Osteoblast (primary cell): ENCODE results near the gene ALDH1B1. TPM values are rescaled to one million over a fixed set of nuclear protein-coding genes. Genes with fewer than 3 reads are reported as not detected.
"Not testable (repeated sequence)": the region's sequence is repeated elsewhere in the genome, so short reads cannot be mapped to it uniquely, and the experiment has no call there.

ENCODE experiments used
- DNase-seq: peaks from one replicate; pipeline ENCODE4 v3.0.0; 2011; ENCODE audit warnings: low spot score, mixed read lengths; ENCODE audit not compliant: insufficient read length; ENCODE audit errors: missing footprints
- H2AFZ ChIP-seq: 2 replicates; pipeline ENCODE4 v1.6.0; 2011; ENCODE audit warnings: mild to moderate bottlenecking, low read length
- H3K27ac ChIP-seq: 2 replicates; pipeline ENCODE4 v1.5.1; 2011; ENCODE audit warnings: mild to moderate bottlenecking, low read depth, low read length, moderate library complexity
- H3K27me3 ChIP-seq: 2 replicates; pipeline ENCODE4 v1.6.0; 2012; ENCODE audit warnings: mild to moderate bottlenecking, control low read depth, inconsistent platforms, low read length, moderate library complexity; ENCODE audit not compliant: insufficient read depth
- H3K36me3 ChIP-seq: 2 replicates; pipeline ENCODE4 v1.5.1; 2011; ENCODE audit warnings: mild to moderate bottlenecking, low read length, control low read depth, moderate library complexity; ENCODE audit not compliant: insufficient read depth
- H3K4me1 ChIP-seq: 2 replicates; pipeline ENCODE4 v1.5.1; 2011; ENCODE audit warnings: mild to moderate bottlenecking, low read length, control low read depth, moderate library complexity; ENCODE audit not compliant: insufficient read depth
- H3K4me2 ChIP-seq: 2 replicates; pipeline ENCODE4 v1.6.0; 2011; ENCODE audit warnings: mild to moderate bottlenecking, low read length; ENCODE audit not compliant: insufficient read depth
- H3K4me3 ChIP-seq: fragments of 200-600 bp; sonication (generic); 3 replicates; pipeline ENCODE4 v1.5.1; 2012; ENCODE audit warnings: mild to moderate bottlenecking, low read length, inconsistent platforms; ENCODE audit not compliant: insufficient read depth
- H3K79me2 ChIP-seq: 2 replicates; pipeline ENCODE4 v1.6.0; 2012; ENCODE audit warnings: mild to moderate bottlenecking, low read length, control low read depth, inconsistent platforms; ENCODE audit not compliant: insufficient read depth
- H3K9me3 ChIP-seq: 2 replicates; pipeline ENCODE4 v1.5.1; 2011; ENCODE audit warnings: low read depth, low read length, control low read depth
- H4K20me1 ChIP-seq: 2 replicates; pipeline ENCODE4 v1.6.0; 2012; ENCODE audit warnings: mild to moderate bottlenecking, low read length, control low read depth; ENCODE audit not compliant: insufficient read depth
- total RNA-seq: library from RNA; depleted of rRNA; stranded (reverse); fragments of >200 nt; gene quantifications from 2 replicates; pipeline ENCODE4 v1.2.3, GENCODE V29; 2012
- TF ChIP-seq, protein P1 (sequence below): IDR thresholded peaks from 2 replicates; pipeline ENCODE4 v1.5.1; 2011; ENCODE audit warnings: mild to moderate bottlenecking, low read depth, low read length, moderate library complexity; ENCODE audit errors: extremely low read depth

The ALDH1B1 gene
- total RNA-seq, 1 donor: 38.0 TPM

DNA sequence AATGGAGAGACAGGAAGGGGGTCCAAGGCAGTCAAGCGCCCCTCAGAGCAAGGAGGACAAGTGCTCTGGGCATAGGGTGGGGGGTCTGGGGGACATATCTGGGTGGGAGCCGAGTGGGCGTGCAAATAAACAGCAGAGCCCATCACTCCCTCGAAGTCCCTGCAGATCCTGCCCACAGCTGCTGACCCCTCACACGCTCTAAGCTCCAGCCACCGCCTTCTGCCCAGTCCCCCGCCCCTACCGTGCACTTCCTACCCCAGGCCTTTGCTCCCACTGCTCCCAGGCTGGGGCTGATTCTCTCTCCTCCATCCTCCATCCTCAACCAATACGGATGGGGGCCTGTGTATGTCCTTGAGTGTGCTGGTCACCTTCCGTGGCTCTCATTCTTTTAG, 16.9 kb upstream of the ALDH1B1 start:
- Histone ChIP-seq H3K27me3 (peaks cover 36% of the 10 kb centered on the region), H3K4me3 (no peak overlapping the region), H3K4me2 (no peak overlapping the region), H3K9me3 (no peaks in the 10 kb centered on the region), H3K36me3 (no peaks in the 10 kb centered on the region), H2AFZ (no peak overlapping the region), H3K27ac (no peak overlapping the region), H4K20me1 (no peaks in the 10 kb centered on the region), H3K79me2 (no peaks in the 10 kb centered on the region), H3K4me1 (no peaks in the 10 kb centered on the region)
- DNase-seq: no peak
- TF ChIP-seq, protein P1, sequence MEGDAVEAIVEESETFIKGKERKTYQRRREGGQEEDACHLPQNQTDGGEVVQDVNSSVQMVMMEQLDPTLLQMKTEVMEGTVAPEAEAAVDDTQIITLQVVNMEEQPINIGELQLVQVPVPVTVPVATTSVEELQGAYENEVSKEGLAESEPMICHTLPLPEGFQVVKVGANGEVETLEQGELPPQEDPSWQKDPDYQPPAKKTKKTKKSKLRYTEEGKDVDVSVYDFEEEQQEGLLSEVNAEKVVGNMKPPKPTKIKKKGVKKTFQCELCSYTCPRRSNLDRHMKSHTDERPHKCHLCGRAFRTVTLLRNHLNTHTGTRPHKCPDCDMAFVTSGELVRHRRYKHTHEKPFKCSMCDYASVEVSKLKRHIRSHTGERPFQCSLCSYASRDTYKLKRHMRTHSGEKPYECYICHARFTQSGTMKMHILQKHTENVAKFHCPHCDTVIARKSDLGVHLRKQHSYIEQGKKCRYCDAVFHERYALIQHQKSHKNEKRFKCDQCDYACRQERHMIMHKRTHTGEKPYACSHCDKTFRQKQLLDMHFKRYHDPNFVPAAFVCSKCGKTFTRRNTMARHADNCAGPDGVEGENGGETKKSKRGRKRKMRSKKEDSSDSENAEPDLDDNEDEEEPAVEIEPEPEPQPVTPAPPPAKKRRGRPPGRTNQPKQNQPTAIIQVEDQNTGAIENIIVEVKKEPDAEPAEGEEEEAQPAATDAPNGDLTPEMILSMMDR: no peak

DNA sequence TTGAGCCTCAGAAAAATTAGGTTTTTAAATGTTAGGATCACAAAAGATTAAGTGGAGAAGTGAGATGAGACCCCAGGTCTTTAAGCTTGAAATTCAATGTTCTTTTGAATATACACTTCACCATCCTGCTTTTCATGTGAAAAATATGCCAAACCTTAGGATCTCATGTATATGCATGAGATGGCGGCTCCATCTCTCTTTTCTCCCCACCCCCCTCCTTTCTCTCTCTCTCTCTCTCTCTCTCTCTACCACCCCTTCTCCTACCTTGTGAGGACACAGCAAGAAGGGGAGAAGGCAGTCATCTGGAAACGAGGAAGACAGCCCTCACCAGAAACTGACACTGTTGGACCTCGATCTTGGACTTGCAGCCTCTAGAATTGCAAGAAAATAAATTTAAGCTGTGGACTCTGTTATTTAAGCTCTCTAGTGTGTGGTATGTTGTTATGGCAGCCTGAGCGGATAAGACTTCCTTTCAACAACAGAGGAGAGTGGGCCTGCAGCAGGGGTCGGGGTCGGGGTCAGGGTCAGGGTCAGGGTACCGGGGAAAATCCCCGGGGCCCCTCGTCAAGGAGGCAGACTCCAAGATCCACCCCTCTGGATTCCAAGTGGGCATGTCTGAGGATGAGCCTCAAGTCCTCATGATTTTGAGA, 16.4 kb upstream of the ALDH1B1 start:
- Histone ChIP-seq H3K79me2 (no peaks in the 10 kb centered on the region), H4K20me1 (no peaks in the 10 kb centered on the region), H2AFZ (no peak overlapping the region), H3K4me1 (no peaks in the 10 kb centered on the region), H3K4me2 (no peak overlapping the region), H3K36me3 (no peaks in the 10 kb centered on the region), H3K9me3 (no peaks in the 10 kb centered on the region), H3K4me3 (no peak overlapping the region), H3K27me3 (peaks cover 34% of the 10 kb centered on the region), H3K27ac (no peak overlapping the region)
- TF ChIP-seq, protein P1: no peak
- DNase-seq: no peak

DNA sequence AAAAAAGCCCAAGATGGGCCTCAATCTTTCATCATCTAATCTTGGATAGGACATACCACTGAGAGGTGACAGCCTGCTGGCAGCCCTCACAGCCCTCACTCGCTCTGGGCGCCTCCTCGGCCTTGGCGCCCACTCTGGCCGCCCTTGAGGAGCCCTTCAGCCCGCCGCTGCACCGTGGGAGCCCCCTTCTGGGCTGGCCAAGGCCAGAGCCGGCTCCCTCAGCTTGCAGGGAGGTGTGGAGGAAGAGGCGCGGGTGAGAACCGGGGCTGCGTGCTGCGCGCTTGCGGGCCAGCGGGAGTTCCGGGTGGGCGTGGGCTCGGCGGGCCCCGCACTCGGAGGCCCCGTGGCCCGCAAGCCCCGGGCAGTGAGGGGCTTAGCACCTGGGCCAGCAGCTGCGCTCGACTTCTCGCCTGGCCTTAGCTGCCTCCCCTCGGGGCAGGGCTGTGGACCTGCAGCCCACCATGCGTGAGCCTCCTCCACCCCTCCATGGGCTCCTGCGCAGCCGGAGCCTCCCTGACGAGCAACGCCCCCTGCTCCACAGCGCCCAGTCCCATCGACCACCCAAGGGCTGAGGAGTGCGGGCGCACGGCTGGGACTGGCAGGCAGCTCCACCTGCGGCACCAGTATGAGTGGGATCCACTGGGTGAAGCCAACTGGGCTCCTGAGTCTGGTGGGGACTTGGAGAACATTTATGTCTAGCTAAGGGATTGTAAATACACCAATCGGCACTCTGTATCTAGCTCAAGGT, 15.0 kb upstream of the ALDH1B1 start:
- H3K4me3 ChIP-seq, H3K27ac ChIP-seq, H3K4me2 ChIP-seq, H3K4me1 ChIP-seq, H4K20me1 ChIP-seq, H2AFZ ChIP-seq, H3K79me2 ChIP-seq, DNase-seq, H3K9me3 ChIP-seq, H3K36me3 ChIP-seq: not testable (repeated sequence)
- H3K27me3 ChIP-seq: peaks cover 22% of the 10 kb centered on the region

DNA sequence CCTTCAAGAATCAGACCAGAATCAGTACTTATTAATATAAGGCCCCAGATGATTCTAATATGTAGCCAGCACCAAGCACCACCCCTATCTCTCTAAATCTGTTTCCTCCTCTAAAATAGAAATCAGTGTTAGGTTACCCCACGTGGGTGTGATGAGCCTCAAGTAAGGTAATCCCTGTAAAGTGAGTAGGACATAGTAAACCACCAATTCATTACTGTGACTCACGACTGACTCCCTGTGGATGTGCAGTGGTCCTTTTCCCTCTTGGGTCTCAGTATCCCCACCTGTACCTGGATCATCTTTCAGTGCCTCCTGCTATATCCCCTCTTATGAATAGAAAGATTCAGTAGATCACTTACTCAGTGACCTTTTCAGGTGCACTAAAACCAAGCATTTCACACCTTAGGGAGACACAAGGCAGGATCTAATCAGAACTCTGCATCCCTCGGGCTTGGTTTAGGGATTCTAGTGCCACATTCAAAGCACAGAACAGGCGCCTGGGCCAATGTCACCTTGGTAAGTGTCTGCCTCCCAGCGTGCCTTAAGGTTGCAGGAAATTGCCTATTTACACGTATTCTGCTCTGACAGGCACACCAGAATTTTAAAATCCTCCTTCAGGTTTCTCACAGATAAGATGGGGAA, 12.2 kb upstream of the ALDH1B1 start:
- Histone ChIP-seq H3K4me1 (peaks cover 8% of the 10 kb centered on the region), H3K9me3 (no peaks in the 10 kb centered on the region)
- DNase-seq: no peak

More for the DNA sequence above, 12.2 kb upstream of the ALDH1B1 start:
- H3K27me3 ChIP-seq: peaks cover 14% of the 10 kb centered on the region
- no peak overlapping the region for H3K27ac ChIP-seq
- no peak overlapping the region for H3K4me3 ChIP-seq
- no peaks in the 10 kb centered on the region for H3K79me2 ChIP-seq
- H2AFZ ChIP-seq: no peak overlapping the region
- no peaks in the 10 kb centered on the region for H3K36me3 ChIP-seq
- TF ChIP-seq, protein P1: no peak
- H3K4me2 ChIP-seq: no peak overlapping the region
- no peaks in the 10 kb centered on the region for H4K20me1 ChIP-seq
